ENCODE measurements around the gene NCOA1.
"Not testable (repeated sequence)": the region's sequence is repeated elsewhere in the genome, so short reads cannot be mapped to it uniquely, and the experiment has no call there.

The NCOA1 gene

DNA sequence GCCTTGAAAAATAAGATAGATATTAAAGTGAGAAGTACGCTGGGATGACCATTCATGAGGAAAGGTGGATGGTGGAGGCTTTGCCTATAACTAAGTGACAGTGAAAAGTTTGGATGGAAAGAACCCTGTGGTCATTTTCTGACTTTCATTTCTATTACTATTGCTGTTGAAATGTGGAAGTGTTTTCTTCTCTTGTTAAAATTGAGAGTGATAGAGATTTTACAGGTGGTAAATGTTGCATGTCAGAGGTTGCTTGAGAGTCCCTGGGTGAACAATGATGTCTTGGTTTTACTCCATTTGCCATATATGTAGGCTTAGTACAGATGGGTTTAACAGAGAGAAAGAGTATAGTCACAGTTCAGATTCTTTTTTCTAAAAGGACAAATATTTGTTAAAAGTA, 18.4 kb downstream of the NCOA1 start:
- DNase-seq, result no peak

DNA sequence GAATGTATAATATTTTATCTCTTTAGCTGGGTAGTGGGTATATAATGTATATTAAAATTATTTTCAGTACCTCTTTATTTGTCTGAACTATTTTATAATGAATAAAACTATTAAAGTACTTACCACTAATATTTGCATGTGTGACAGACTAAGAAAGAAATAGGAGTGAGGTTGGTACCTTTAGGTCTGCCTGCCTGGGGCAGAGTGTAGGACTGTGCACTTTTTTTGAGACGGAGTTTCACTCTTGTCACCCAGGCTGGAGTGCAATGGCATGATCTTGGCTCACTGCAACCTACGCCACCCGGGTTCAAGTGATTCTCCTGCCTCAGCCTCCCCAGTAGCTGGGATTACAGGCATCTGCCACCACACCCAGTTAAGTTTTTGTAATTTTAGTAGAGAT, 18.8 kb downstream of the NCOA1 start:
- DNase-seq, result no peak

DNA sequence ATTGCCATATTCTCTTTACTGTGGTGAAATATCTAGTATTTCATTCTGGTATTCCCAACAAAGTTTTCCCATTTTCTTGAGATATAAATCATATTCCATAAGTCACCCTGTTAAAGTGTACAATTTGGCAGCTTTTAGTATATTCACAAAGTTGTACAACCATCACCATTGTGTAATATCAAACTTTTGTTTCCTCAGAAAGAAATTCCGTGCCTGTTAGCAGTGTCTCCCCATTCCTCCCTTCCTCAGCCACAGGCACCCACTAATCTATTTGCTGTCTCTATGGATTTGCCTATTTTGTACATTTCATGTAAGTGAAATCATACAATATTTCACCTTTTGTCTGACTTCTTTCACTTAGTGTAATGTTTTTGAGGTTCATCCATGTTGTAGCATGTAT, 19.7 kb downstream of the NCOA1 start:
- DNase-seq, result no peak

DNA sequence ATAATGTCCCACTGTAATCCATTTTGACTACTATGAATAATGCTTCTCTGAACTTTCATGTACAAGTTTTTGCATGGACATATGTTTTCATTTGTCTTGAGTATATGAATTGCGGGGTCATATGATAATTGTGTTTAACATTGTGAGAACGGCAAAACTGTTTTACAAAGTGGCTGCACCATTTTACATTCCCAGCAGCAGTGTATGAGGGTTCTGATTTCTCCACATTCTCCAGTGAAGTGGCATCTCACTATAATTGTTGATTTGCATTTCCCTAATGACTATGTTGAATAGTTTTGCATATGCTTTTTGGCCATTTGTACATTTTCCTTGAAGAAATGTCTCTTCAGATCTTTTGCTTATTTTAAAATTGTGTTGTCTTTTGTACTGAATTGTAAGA, 20.1 kb downstream of the NCOA1 start:
- no peak for DNase-seq

DNA sequence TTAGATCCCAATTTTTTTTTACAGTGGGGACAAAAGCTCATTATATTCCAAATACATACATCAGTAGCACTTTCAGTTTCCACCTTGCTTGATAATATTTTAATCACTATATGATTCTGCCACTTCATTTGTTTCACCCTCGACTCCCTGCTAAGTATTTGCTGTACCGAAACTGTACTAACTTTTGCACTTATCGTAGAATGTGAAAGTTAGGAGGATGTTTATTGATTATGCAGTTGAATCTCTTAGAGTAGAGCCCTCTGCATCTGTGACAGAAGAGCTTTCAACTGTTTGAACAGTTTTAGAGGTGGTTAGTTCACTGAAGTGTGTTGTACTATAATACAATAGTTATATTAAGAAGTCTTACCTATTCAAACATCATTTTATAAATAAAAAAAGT, 20.8 kb downstream of the NCOA1 start:
- DNase-seq, result no peak

DNA sequence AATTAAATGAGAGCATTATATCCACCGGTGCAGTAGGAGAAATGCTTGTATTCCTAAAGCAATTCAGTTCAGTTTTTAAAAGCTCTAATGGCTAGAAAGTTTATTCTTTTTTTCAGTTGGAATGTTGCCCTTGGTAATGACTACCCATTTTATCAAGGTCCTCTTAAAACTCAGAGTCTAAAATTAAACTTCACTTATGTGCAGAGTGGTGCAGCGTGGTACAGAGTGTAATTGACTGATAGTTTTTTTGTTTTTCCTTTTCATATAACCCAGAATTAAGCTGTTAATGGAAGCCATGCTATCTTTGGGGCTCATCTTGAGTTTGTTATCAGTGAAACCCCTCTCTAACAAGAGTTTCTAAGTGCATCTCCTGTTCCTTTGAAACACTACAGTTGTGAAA, 21.4 kb downstream of the NCOA1 start:
- no peak for DNase-seq

DNA sequence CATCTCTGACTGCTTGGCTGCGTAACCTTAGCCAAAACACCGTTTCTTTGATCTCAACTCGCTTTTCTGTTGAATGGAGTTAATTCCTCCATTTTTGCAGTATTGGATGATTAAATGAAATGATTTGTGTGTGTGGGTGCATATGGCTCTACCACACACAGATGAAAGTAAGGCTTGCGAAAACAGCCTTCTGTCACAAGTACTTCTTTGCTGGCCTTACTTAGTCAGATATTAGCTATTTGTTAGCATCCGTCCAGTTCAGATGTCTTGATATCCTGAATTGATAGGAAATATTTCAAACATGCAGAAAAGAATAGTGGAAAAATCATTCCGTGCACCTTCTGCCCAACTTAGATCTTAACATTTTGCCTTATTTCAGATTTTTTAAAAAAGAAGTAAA, 21.8 kb downstream of the NCOA1 start:
- no peak for DNase-seq

DNA sequence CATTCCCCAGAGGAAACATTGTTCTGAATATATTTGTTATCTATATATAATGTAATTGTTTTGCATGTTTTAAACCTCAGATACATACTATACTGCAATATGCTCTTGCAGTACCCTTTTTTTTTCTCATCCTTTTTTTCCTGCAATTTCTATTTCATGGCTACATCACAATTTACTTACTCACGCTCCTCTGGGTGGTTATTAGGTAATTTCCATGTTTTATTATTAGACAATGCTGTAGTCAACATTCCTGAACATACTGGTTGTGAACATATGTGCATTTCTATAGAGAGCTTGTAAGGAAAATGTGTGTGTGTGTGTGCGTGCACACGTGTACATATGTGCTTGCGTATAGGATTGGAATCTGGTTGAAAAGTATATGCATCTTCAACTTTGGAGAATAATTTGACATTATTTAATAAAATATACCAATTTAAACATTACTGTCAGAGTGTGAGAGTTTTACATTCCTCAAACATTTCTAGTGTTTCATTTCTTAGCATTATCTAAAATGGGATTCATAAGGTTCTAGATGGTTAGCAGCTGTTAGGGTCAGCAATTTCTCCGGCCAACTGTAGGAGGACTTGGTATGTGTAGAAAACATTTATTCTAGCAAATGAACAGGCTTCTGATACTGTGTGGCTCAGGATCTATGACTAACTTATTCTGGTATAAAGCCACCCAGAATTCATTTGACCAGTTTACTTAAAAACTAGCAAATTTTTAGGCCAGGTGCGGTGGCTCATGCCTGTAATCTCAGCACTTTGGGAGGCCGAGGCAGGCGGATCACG, 22.4 kb downstream of the NCOA1 start:
- DNase-seq, result no peak

DNA sequence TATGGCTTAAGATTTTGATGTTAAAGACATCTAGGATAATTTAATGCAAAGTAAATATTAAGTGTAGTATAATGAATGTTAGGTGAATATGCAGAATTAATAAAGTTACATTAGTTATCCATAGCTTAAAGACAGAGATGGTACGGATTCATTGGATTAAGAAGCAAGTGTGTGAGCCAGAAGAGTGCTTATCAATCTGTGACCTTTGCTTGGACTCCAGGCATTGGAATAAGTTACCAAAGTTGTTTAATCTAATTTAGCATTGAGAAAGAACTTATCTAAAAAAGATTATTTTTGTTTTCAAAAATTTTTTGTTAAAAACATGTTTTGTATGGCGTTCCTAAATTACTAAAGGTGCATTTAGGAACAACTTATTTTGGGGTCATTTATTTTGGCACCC, 23.8 kb downstream of the NCOA1 start:
- DNase-seq, result no peak

DNA sequence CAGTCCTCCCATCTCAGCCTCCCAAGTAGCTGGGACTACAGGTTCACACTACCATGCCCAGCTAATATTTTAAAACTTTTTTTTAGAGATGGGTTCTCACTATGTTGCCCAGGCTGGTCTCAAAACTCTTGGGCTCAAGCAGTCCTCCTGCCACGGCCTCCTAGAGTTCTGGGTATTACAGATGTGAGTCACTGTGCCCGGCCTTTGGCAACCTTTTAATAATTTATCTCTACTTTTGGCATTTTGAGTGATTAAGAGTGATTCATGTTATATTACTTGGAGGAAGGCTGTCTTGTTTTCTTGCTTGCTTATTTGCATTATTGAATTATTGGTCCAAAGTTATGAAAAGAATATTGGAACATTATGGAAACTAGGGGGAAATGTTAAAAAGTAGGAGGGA, 24.3 kb downstream of the NCOA1 start:
- no peak for DNase-seq

DNA sequence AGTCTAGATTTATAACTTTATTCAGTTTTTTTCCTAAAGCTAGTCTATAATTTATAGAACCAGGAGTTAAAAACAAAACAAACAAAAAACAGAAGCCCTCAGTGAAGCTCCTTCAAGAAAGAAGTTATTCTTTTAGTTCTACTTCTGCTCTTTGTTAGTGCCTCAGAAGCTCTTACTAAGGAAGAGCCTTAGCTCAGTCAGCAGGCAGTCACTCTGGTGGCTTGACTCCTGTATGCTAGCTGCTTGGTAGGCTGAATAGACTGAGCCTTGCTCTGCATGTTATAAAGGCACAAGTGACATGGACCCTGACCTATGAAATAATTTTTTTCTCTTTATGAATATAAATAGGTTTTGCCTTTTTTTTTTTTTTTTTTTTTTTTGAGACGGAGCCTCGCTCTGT, 24.8 kb downstream of the NCOA1 start:
- no peak for DNase-seq

DNA sequence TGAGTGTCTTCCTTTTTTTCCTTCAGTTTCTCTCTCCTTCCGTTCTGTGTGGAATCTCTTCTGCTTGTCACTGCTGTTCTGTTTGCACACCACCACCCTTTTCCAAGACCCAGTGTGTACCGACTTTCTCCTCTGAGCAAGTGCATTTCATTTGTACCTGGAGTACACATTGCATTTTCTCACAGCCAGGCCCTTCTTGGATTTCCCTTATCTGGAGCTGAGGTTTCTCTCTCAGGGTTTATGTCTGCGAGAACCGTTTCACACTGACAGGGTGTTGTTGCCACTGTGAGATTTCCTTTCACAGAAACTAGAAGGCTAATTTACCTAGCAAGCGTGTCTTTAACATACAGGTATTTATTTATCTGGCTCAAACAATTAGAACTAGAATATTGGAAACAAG, 26.2 kb downstream of the NCOA1 start:
- no peak for DNase-seq

DNA sequence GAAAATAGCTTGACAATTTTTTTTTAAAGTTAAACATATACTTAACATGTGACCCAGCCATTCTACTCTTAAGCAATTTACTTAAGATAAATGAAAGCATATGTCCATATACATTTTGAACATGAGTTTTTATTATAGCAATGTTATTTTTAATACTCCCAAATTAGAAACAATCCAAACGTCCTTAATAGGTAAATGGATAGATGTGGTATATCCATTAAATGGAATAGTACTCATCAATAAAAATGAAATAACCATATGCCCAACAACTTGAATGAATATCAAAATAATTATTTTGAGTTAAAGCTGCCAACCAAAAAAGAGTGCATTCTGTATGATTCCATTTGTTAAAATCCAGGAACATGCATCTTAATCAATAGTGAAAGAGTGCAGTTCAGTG, 29.1 kb downstream of the NCOA1 start:
- no peak for DNase-seq

DNA sequence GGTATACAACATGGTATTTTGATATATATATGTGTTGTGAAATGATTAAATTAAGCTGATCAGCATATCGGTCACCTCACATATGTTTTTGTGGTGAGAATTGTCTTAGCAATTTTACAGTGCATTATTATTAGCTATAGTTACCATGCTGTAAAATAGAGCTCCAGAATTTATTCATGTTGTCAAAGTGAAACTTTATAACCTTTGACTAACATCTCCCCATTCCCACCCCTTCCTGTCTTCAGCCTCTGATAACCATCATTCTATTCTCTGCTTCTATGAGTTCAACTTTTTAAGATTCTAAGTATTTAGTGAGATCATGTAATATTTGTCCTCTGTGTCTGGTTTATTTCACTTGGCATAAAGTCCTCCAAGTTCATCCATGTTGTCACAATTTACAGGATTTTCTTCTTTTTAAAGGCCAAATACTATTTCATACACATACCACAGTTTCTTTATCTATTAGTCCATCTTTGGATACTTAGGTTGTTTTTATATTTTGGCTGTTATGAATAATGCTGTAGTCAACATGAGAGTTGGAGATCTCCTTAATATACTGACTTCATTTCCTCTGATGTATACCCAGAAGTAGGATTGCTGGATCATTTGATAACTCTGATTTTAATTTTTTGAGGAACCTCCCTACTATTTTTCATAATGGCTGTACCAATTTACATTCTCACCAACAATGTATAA, 30.3 kb downstream of the NCOA1 start:
- DNase-seq, result no peak

DNA sequence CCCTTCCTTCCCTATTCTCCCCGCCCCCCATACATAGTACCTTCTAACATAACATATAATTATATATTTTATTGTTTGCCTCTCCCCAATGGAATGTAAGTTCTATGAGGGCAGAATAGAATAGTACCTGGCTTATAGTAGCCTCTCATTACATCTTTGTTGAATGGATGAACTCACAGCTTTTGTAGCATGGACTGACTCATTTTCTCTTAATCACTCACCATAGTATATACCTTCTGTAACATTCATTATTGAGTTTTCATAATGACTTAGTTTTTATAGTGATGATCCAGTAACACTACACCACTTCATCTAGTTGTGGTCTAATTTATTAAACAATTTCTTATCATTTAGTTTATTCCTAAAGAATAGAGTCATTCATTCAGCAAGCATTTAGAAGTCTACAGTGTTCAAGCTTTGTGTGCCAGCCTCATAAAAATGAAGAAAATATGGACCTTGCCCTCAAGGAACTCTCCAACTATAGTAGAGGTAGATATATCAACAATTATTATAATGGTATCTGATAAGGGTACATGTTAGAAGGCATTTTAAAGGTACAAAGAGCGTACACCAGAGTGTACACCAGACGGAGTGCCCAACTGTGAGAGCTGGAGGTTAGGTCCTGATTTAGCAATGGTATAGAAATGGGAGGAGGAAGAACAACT, 31.1 kb downstream of the NCOA1 start:
- DNase-seq, result no peak

DNA sequence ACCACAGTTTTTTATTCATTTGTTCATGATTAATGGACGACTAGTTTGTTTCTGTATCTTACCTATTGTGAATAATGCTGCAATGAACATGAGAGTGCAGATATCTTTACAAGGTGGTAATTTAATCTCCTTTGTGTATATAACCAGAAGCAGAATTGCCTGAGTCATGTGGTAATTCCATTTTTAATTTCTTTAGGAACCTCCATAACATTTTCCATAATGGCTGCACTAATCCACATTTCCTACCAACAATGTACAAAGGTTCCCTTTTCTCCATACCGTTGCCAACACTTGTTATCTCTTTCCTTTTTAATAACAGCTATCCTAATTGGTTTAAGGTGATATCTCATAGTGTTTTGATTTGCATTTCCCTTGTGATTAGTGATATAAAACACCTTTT, 36.5 kb downstream of the NCOA1 start:
- no peak for DNase-seq

DNA sequence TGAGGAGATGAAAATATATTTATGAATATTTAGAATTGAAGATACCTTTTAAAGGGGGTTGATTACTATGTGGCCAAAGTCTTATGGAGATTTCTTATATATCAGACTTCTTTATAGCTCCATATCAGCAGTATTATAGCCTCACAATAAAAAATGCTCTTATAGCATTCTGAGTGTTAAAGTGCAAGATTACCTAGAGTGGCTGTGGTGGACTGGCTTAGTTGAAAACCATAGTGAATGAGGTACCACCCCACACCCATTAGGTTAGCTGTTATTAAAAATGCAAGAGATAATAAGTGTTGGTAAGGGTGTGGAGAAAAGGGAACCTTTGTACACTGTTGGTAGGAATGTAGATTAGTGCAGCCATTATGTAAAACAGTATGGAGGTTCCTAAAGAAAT, 39.7 kb downstream of the NCOA1 start:
- DNase-seq, result no peak

DNA sequence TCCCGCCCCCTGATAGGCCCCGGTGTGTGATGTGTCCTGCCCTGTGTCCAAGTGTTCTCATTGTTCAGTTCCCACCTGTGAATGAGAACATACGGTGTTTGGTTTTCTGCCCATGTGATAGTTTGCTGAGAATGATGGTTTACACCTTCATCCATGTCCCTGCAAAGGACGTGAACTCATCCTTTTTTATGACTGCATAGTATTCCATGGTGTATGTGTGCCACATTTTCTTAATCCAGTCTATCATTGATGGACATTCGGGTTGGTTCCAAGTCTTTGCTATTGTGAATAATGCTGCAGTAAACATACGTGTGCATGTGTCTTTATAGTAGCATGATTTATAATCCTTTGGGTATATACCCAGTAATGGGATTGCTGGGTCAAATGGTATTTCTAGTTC, 40.6 kb downstream of the NCOA1 start:
- not testable (repeated sequence) for DNase-seq

DNA sequence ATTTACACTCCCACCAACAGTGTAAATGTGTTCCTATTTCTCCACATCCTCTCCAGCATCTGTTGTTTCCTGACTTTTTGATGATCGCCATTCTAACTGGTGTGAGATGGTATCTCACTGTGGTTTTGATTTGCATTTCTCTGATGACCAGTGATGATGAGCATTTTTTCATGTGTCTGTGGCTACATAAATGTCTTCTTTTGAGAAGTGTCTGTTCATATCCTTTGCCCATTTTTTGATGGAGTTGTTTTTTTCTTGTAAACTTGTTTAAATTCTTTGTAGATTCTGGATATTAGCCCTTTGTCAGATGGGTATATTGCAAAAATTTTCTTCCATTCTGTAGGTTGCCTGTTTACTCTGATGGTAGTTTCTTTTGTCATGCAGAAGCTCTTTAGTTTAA, 41.0 kb downstream of the NCOA1 start:
- not testable (repeated sequence) for DNase-seq

DNA sequence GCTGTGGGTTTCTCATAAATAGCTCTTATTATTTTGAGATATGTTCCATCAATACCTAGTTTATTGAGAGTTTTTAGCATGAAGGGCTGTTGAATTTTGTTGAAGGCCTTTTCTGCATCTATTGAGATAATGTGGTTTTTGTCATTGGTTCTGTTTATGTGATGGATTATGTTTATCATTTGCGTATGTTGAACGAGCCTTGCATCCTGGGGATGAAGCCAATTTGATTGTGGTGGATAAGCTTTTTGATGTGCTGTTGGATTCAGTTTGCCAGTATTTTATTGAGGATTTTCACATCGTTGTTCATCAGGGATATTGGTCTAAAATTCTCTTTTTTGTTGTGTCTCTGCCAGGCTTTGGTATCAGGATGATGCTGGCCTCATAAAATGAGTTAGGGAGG, 42.5 kb downstream of the NCOA1 start:
- DNase-seq, result not testable (repeated sequence)

DNA sequence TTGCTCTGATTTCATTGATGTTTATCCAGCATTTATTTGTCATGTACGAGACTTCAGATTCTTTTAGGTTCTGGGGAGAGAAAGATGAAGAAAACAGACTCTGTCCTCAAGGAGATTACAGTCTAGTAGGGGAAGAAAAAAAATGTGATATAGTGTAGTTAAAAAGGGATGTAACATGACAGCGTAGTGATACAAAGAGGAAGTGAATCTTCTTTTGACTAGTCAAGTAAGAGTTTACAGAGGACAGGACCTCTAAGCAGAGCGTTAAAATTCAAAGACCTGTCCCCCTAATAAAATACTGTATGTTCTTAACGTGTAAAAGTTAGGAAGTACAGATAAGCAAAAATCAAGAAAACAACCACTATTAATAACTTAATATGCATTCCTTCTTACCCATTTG, 47.7 kb downstream of the NCOA1 start:
- no peak for DNase-seq

DNA sequence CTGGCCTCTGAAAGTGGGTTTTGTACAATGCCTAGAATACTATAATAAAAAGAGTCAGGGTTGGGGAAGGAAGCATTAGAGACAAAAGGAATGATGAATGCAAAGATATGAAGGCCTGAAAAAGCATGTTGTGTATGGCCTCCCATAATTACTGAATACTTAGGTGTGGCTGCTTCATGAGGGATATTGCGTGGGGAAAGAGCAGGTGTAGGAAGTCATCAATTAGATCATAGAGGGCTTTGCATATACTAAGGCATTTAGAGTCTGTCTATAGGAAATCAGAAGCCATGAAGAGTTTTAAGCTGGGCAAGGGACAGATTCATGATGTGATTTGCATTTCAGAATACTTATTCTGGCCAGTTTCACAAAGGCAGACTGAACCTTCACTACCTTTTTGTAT, 48.2 kb downstream of the NCOA1 start:
- DNase-seq, result no peak

DNA sequence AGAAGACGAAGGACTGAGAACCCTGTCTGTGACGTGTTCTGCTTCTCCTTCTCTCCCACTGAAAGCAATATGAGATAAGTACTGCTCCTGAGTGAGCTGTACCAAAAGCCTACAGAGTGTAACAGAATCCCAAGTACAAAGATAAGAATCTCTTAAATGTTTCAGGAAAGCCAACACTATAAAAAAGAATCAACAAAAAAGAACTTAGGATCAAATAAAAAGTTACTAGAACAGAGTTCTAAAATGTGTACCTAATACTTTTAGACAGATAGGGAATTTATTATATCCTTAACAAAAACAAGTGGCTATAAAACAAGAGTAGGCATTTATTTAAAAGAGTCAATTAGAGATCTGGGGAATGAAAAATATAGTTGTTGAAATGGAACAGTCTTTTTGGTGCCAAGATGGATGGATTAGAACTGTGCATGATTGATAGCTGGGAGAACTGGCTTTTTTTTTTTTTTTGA, 49.0 kb downstream of the NCOA1 start:
- DNase-seq, result no peak

DNA sequence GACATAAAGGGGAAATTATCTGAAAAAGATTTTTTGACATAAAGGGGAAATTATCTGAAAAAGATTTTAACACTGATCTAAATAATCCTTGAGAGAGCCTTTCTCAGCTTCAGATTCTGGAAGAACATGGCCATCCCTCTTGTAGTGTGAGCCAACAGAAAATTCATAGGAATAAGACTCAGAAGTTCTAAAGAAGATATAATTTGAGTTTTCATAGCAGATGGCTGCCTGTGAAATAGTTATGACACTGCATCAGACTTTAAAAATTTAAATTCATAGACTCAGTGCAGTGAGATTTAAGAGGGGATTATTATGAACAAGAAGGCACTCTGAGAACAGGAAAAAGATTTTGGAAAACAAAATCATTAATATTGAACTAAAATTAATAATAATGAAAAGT, 50.6 kb downstream of the NCOA1 start:
- DNase-seq, result no peak
